ENCODE results near the gene RAB11FIP4. TPM values are rescaled to one million over a fixed set of nuclear protein-coding genes. Genes with fewer than 3 reads are reported as not detected.
A peak's percentile ranks its signal among the peaks of the same experiment; 100 is the strongest.

The RAB11FIP4 gene
- total and polyA plus RNA-seq, 9 of the 15 experiments (the other 6 are each of a cell fraction or from before 2014, with no cell fraction given): 0.62 to 16.6 (median 8.9) TPM

DNA sequence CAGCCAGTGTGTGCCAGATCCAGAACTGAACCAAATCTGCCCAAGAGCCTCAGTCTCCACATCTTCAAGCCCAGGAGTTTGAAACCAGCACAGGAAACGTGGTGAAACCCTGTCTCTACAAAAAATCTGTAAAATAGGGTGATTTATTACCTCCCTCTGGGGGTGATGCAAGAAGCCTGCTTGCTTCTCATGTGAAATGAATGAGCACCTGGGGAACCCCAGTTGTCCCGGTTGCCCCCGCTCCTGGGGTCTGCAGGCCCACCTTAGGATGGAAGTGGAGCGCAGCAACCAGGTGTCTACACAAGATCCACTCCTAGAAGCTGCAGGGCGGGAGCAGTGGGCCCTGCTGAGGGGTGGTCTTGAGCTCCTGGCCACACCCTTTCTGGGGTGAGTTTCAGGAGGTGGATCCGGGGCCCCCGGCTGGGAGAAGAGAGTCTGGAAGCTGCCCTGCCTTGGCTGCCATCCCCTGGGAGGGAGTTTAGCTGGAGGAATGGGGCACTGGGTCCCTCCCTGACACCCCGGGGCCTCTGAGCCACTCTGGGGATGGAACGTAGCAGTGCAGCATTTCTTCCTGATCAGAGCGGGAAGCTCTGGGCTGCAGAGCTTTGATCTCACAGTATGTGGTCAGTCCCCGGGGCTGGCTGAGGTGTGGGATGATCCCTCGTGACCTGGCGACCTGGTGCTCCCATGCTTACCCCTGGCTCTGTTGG is 117.8 kb downstream of the RAB11FIP4 start (continued):
- TF ChIP-seq, protein P1, sequence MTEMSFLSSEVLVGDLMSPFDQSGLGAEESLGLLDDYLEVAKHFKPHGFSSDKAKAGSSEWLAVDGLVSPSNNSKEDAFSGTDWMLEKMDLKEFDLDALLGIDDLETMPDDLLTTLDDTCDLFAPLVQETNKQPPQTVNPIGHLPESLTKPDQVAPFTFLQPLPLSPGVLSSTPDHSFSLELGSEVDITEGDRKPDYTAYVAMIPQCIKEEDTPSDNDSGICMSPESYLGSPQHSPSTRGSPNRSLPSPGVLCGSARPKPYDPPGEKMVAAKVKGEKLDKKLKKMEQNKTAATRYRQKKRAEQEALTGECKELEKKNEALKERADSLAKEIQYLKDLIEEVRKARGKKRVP (CRISPR knock-in tag; IDR thresholded peaks at IDR 0.05): peak; percentile 72
- no peak for TF ChIP-seq ZNF444 (CRISPR knock-in tag; IDR thresholded peaks at IDR 0.05)
- no peak for TF ChIP-seq HDAC3 (IDR thresholded peaks at IDR 0.05; ENCODE audit: borderline replicate concordance, partially characterized antibody)
- TF ChIP-seq, protein P2, sequence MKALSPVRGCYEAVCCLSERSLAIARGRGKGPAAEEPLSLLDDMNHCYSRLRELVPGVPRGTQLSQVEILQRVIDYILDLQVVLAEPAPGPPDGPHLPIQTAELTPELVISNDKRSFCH (CRISPR knock-in tag; IDR thresholded peaks at IDR 0.05): no peak
- TF ChIP-seq, protein P2 (tag; IDR thresholded peaks at IDR 0.05): no peak
- no peak for TF ChIP-seq WHSC1 (IDR thresholded peaks at IDR 0.05; ENCODE audit: low read length)
- TF ChIP-seq TBP (optimal IDR thresholded peaks at IDR 0.05; ENCODE audit: low read depth, low read length): no peak
- TF ChIP-seq, protein P3, sequence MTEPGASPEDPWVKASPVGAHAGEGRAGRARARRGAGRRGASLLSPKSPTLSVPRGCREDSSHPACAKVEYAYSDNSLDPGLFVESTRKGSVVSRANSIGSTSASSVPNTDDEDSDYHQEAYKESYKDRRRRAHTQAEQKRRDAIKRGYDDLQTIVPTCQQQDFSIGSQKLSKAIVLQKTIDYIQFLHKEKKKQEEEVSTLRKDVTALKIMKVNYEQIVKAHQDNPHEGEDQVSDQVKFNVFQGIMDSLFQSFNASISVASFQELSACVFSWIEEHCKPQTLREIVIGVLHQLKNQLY (CRISPR knock-in tag; conservative IDR thresholded peaks at IDR 0.05): no peak
- no peak for TF ChIP-seq ZSCAN29 (IDR thresholded peaks at IDR 0.05)
- TF ChIP-seq SMARCC2 (IDR thresholded peaks at IDR 0.05; ENCODE audit: low read depth): no peak
- TF ChIP-seq, protein P4, sequence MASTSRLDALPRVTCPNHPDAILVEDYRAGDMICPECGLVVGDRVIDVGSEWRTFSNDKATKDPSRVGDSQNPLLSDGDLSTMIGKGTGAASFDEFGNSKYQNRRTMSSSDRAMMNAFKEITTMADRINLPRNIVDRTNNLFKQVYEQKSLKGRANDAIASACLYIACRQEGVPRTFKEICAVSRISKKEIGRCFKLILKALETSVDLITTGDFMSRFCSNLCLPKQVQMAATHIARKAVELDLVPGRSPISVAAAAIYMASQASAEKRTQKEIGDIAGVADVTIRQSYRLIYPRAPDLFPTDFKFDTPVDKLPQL (IDR thresholded peaks at IDR 0.05; ENCODE audit: extremely low read depth, insufficient read length): no peak
- TF ChIP-seq FOXJ3 (CRISPR knock-in tag; IDR thresholded peaks at IDR 0.05): no peak
- TF ChIP-seq LEF1 (IDR thresholded peaks at IDR 0.05): no peak
- TF ChIP-seq ATF7 (IDR thresholded peaks at IDR 0.05): peak; percentile 1; the same call in 1 of the 2 replicates
- TF ChIP-seq SETDB1 (IDR thresholded peaks at IDR 0.05; ENCODE audit: low read length): no peak
- no peak for TF ChIP-seq PHTF2 (CRISPR knock-in tag; IDR thresholded peaks at IDR 0.05)
- no peak for TF ChIP-seq ARID2 (IDR thresholded peaks at IDR 0.05)
- no peak for TF ChIP-seq SRSF3 (IDR thresholded peaks at IDR 0.05; ENCODE audit: insufficient read depth, low read length)
- TF ChIP-seq, protein P5, sequence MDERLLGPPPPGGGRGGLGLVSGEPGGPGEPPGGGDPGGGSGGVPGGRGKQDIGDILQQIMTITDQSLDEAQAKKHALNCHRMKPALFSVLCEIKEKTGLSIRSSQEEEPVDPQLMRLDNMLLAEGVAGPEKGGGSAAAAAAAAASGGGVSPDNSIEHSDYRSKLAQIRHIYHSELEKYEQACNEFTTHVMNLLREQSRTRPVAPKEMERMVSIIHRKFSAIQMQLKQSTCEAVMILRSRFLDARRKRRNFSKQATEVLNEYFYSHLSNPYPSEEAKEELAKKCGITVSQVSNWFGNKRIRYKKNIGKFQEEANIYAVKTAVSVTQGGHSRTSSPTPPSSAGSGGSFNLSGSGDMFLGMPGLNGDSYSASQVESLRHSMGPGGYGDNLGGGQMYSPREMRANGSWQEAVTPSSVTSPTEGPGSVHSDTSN (CRISPR knock-in tag; IDR thresholded peaks at IDR 0.05; ENCODE audit: low read depth): no peak
- TF ChIP-seq, protein P5 (tag; conservative IDR thresholded peaks at IDR 0.05; ENCODE audit: low read depth): peak; percentile 84
- no peak for TF ChIP-seq SRSF9 (IDR thresholded peaks at IDR 0.05; ENCODE audit: borderline replicate concordance, low read depth, low read length)
- TF ChIP-seq ZC3H4 (CRISPR knock-in tag; IDR thresholded peaks at IDR 0.05; ENCODE audit: borderline replicate concordance): no peak
- TF ChIP-seq SOX6 (IDR thresholded peaks at IDR 0.05): 0 out of 2 replicates have a peak, but pooled peaks have one; percentile 4
- TF ChIP-seq CEBPB (tag; IDR thresholded peaks at IDR 0.05): peak; percentile 89
- no peak for TF ChIP-seq SMAD4 (CRISPR knock-in tag; conservative IDR thresholded peaks at IDR 0.05)
- TF ChIP-seq ZKSCAN8 (CRISPR knock-in tag; IDR thresholded peaks at IDR 0.05): no peak

Data from K562 (cell line).